Measurements from ENCODE around the gene MPRIP.

GRCh38 chr17:17165666-17166308 lies 123.5 kb downstream of the MPRIP start:
- TF ChIP-seq, protein P1, sequence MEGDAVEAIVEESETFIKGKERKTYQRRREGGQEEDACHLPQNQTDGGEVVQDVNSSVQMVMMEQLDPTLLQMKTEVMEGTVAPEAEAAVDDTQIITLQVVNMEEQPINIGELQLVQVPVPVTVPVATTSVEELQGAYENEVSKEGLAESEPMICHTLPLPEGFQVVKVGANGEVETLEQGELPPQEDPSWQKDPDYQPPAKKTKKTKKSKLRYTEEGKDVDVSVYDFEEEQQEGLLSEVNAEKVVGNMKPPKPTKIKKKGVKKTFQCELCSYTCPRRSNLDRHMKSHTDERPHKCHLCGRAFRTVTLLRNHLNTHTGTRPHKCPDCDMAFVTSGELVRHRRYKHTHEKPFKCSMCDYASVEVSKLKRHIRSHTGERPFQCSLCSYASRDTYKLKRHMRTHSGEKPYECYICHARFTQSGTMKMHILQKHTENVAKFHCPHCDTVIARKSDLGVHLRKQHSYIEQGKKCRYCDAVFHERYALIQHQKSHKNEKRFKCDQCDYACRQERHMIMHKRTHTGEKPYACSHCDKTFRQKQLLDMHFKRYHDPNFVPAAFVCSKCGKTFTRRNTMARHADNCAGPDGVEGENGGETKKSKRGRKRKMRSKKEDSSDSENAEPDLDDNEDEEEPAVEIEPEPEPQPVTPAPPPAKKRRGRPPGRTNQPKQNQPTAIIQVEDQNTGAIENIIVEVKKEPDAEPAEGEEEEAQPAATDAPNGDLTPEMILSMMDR (IDR thresholded peaks at IDR 0.05): no peak
- no peak for TF ChIP-seq POLR2A (IDR thresholded peaks at IDR 0.05)

All from body of pancreas (tissue), 4 donors.